ENCODE measurements around the gene E2F2. TPM values are rescaled to one million over a fixed set of nuclear protein-coding genes. Genes with fewer than 3 reads are reported as not detected.

The E2F2 gene
- total and polyA plus RNA-seq, 2 of the 4 experiments (the other 2 are of a cell fraction): 0.36 to 0.51 TPM

- H2BK20ac ChIP-seq (ENCODE audit: low read depth, low read length): no peak overlapping the region
- H3K27me3 ChIP-seq (ENCODE audit: control insufficient read depth, insufficient read depth, low read length): no peaks in the 10 kb centered on the region
- intact Hi-C loops (cut with micrococcal nuclease) (no loop called here), dilution Hi-C loops (cut with HindIII; ENCODE audit: low sequenced_read_pairs, unreplicated experiment) (no loop called here), in situ Hi-C loops (cut with MboI; ENCODE audit: low sequenced_read_pairs) (no loop called here)
- no peaks in the 10 kb centered on the region for H3K9me3 ChIP-seq (ENCODE audit: control insufficient read depth, insufficient read depth, low read length)
- no peaks in the 10 kb centered on the region for H4K20me1 ChIP-seq (ENCODE audit: insufficient read depth, low read length)
- DNase-seq: no peak
- no peak overlapping the region for H2BK120ac ChIP-seq (ENCODE audit: low read depth, low read length)
- no peak overlapping the region for H4K8ac ChIP-seq (ENCODE audit: low read depth in 2 of 2, low read length in 2 of 2)
- ATAC-seq (ENCODE audit: low read depth): no peak
- no peak overlapping the region for H2BK5ac ChIP-seq (ENCODE audit: low read depth, low read length, poor library complexity, severe bottlenecking)
- H3K9me1 ChIP-seq (ENCODE audit: insufficient read depth, low read length): 0 out of 2 replicates have a peak, but pooled peaks cover 2% of the 10 kb centered on the region
- H3K4me1 ChIP-seq (ENCODE audit: control insufficient read depth, insufficient read depth, low read length): peaks cover 9% of the 10 kb centered on the region; the same call in 1 of the 2 replicates
- H3K4me3 ChIP-seq (ENCODE audit: insufficient read depth, low read depth, low read length): no peak overlapping the region
- H3K79me1 ChIP-seq (ENCODE audit: low read depth in 1 of 2, low read length in 2 of 2): peaks cover 0 to 7% of the 10 kb centered on the region in 2 experiments; a peak in 1 of 4 replicates
- ChIA-PET CTCF (interaction anchor here (0.9 kb wide), 1 partner anchor 130 kb away, joined by 3 read pairs; no protein-coding TSS in a partner anchor), POLR2A (ENCODE audit: unreplicated experiment) (interaction anchor here (0.5 kb wide), 1 partner anchor 28 kb away, joined by 3 read pairs; no protein-coding TSS in a partner anchor)
- H3K18ac ChIP-seq (ENCODE audit: low read depth, low read length): no peak overlapping the region
- no peak overlapping the region for H3K14ac ChIP-seq (replicated peaks; ENCODE audit: low read depth, low read length)
- H4K5ac ChIP-seq (ENCODE audit: low read depth, low read length): no peak overlapping the region
- H2BK15ac ChIP-seq (ENCODE audit: low read depth, low read length): no peak overlapping the region
- no peak overlapping the region for H2AFZ ChIP-seq (replicated peaks; ENCODE audit: low read length, poor library complexity)
- no peak overlapping the region for H2AK5ac ChIP-seq (ENCODE audit: low read depth, low read length)
- no peak overlapping the region for H4K91ac ChIP-seq (ENCODE audit: insufficient read depth, low read depth, low read length)
- 97% methylated on average over 6 of the region's 8 CpGs; no CpG with 5 or more reads in 1 of the 2 experiments for WGBS, 2 experiments (ENCODE audit: extremely low coverage in 2 of 2, insufficient read length in 1 of 2)
- no peak overlapping the region for H3K56ac ChIP-seq (ENCODE audit: extremely low read depth, insufficient read depth, low read length)
- no peak overlapping the region for H3K9ac ChIP-seq (ENCODE audit: low read depth, low read length)
- H3K4ac ChIP-seq (ENCODE audit: low read depth, low read length): no peak overlapping the region
- no peak overlapping the region for H3K23ac ChIP-seq (ENCODE audit: low read depth, low read length)
- no peak overlapping the region for H3K4me2 ChIP-seq (ENCODE audit: low read depth, low read length)
- no TSS peak for BruUV-seq (replicated peaks)
- H3K36me3 ChIP-seq (ENCODE audit: control insufficient read depth, insufficient read depth, low read length): no peaks in the 10 kb centered on the region
- no peak overlapping the region for H3K27ac ChIP-seq (ENCODE audit: insufficient read depth, low read length)
- no peak overlapping the region for H2AK9ac ChIP-seq (replicated peaks; ENCODE audit: low read depth, low read length, poor library complexity)
- TF ChIP-seq BHLHE40 (IDR thresholded peaks at IDR 0.05; ENCODE audit: low read depth, low read length) (no peak), RAD21 (IDR thresholded peaks at IDR 0.05; ENCODE audit: low read length) (no peak), FOS (IDR thresholded peaks at IDR 0.05; ENCODE audit: low read depth, low read length) (no peak), RCOR1 (IDR thresholded peaks at IDR 0.05; ENCODE audit: insufficient replicate concordance, low read length) (no peak), ELK1 (IDR thresholded peaks at IDR 0.05; ENCODE audit: borderline replicate concordance, low read depth, low read length) (no peak), MAZ (IDR thresholded peaks at IDR 0.05; ENCODE audit: borderline replicate concordance, low read depth, low read length) (no peak), MXI1 (IDR thresholded peaks at IDR 0.05; ENCODE audit: borderline replicate concordance, low read depth, low read length) (no peak), POLR2A (IDR thresholded peaks at IDR 0.05; ENCODE audit: low read depth, low read length) (no peak), MAFK (IDR thresholded peaks at IDR 0.05; ENCODE audit: low read depth, low read length) (no peak), CEBPB (IDR thresholded peaks at IDR 0.05; ENCODE audit: low read depth, low read length) (no peak), CTCF (conservative IDR thresholded peaks at IDR 0.05; ENCODE audit: low read depth, low read length) (no peak), NFE2L2 (IDR thresholded peaks at IDR 0.05; ENCODE audit: low read depth, low read length) (no peak), RFX5 (IDR thresholded peaks at IDR 0.05; ENCODE audit: low read depth, low read length) (no peak), SMC3 (IDR thresholded peaks at IDR 0.05; ENCODE audit: low read depth, low read length) (no peak), USF2 (IDR thresholded peaks at IDR 0.05; ENCODE audit: low read depth, low read length) (no peak)
These were observed 4.5 kb downstream of the E2F2 start for GRCh38 chr1:23526329-23527041.

All from IMR-90 (cell line).